Neural cell (in vitro differentiated cells): ENCODE data around the gene TRIO. TPM values are rescaled to one million over a fixed set of nuclear protein-coding genes. Genes with fewer than 3 reads are reported as not detected.

Experiments used
- H2AFZ ChIP-seq: fragments of 200-600, 300-800 bp; sonication (generic), shearing (Covaris generic); 2 replicates; pipeline ENCODE4 v1.6.0; 2014; ENCODE audit warnings: low read depth, mild to moderate bottlenecking, antibody characterized with exemption, low read length, moderate library complexity
- H3F3A ChIP-seq: fragments of 200-600 bp; shearing (Covaris generic); 2 replicates; pipeline ENCODE4 v1.6.1; 2016; ENCODE audit warnings: mild to moderate bottlenecking, moderate library complexity, mixed read lengths, antibody characterized with exemption, low read length; ENCODE audit not compliant: insufficient read depth, poor library complexity, severe bottlenecking
- H3K27ac ChIP-seq: fragments of 200-600, 300-800 bp; sonication (generic), shearing (Covaris generic); 2 replicates; pipeline ENCODE4 v1.5.1; 2014; ENCODE audit warnings: mild to moderate bottlenecking, low read length, moderate library complexity
- H3K27me3 ChIP-seq: fragments of 300-800, 200-600 bp; sonication (generic), shearing (Covaris generic); 2 replicates; pipeline ENCODE4 v1.6.0; 2014; ENCODE audit warnings: mild to moderate bottlenecking, low read depth, low read length, moderate library complexity; ENCODE audit not compliant: insufficient read depth
- H3K36me3 ChIP-seq: fragments of 300-800, 200-600 bp; sonication (generic), shearing (Covaris generic); 2 replicates; pipeline ENCODE4 v1.5.1; 2014; ENCODE audit warnings: mild to moderate bottlenecking, antibody characterized with exemption, low read length, moderate library complexity; ENCODE audit not compliant: insufficient read depth
- H3K4me2 ChIP-seq: fragments of 300-800, 200-600 bp; sonication (generic), shearing (Covaris generic); 2 replicates; pipeline ENCODE4 v1.6.0; 2014; ENCODE audit warnings: mild to moderate bottlenecking, low read length
- H3K4me3 ChIP-seq: fragments of 300-800, 200-600 bp; sonication (generic), shearing (Covaris generic); 2 replicates; pipeline ENCODE4 v1.5.1; 2014; ENCODE audit warnings: mild to moderate bottlenecking, low read length, moderate library complexity
- H3K79me2 ChIP-seq: fragments of 200-600 bp; shearing (Covaris generic); replicated peaks from 2 replicates; pipeline ENCODE4 v1.6.0; 2014; ENCODE audit warnings: mild to moderate bottlenecking, low read length, moderate library complexity; ENCODE audit not compliant: insufficient read depth
- H3K9ac ChIP-seq: fragments of 300-800, 200-600 bp; sonication (generic), shearing (Covaris generic); 2 replicates; pipeline ENCODE4 v1.6.1; 2016; ENCODE audit warnings: mild to moderate bottlenecking, low read length, mixed read lengths
- H3K9me2 ChIP-seq: fragments of 200-600 bp; shearing (Covaris generic); 2 replicates; pipeline ENCODE4 v1.6.1; 2016; ENCODE audit warnings: mild to moderate bottlenecking, low read length, mixed read lengths; ENCODE audit not compliant: insufficient read depth
- H3K9me3 ChIP-seq: fragments of 200-600, 300-800 bp; sonication (generic), shearing (Covaris generic); 2 replicates; pipeline ENCODE4 v1.6.1; 2016; ENCODE audit warnings: mild to moderate bottlenecking, mixed run types, low read length, moderate library complexity, mixed read lengths
- H4K20me1 ChIP-seq: fragments of 200-600 bp; shearing (Covaris generic); 2 replicates; pipeline ENCODE4 v1.6.1; 2016; ENCODE audit warnings: mild to moderate bottlenecking, mixed run types; ENCODE audit not compliant: insufficient read depth
- CTCF ChIP-seq: fragments of 450-650 bp; IDR thresholded peaks from 2 replicates; pipeline ENCODE4 v1.5.1; 2014; ENCODE audit warnings: antibody characterized with exemption, mild to moderate bottlenecking, moderate library complexity; ENCODE audit not compliant: poor library complexity, severe bottlenecking
- EP300 ChIP-seq: fragments of 450-650 bp; conservative IDR thresholded peaks from 2 replicates; pipeline ENCODE4 v1.6.1; 2014; ENCODE audit warnings: antibody characterized with exemption, mild to moderate bottlenecking, moderate library complexity; ENCODE audit not compliant: poor library complexity, severe bottlenecking
- EZH2 ChIP-seq: fragments of 200-600, 300-800 bp; shearing (Covaris generic), sonication (generic); IDR thresholded peaks from 2 replicates; pipeline ENCODE4 v1.6.1; 2014; ENCODE audit warnings: antibody characterized with exemption, low read length, borderline replicate concordance, mild to moderate bottlenecking; ENCODE audit not compliant: insufficient read depth, poor library complexity, severe bottlenecking
- MXI1 ChIP-seq: fragments of 450-650 bp; conservative IDR thresholded peaks from 2 replicates; pipeline ENCODE4 v1.6.1; 2014; ENCODE audit warnings: antibody characterized with exemption, mild to moderate bottlenecking; ENCODE audit not compliant: poor library complexity, severe bottlenecking
- POLR2AphosphoS5 ChIP-seq: IDR thresholded peaks from 2 replicates; pipeline ENCODE4 v1.6.1; 2012
- RAD21 ChIP-seq: fragments of 450-650 bp; conservative IDR thresholded peaks from 2 replicates; pipeline ENCODE4 v1.6.1; 2014; ENCODE audit warnings: antibody characterized with exemption, mild to moderate bottlenecking, moderate library complexity
- REST ChIP-seq: IDR thresholded peaks from 2 replicates; pipeline ENCODE4 v1.6.1; 2012; ENCODE audit warnings: borderline replicate concordance
- SMC3 ChIP-seq: fragments of 450-650 bp; conservative IDR thresholded peaks from 2 replicates; pipeline ENCODE4 v1.6.1; 2014; ENCODE audit warnings: antibody characterized with exemption, mild to moderate bottlenecking, moderate library complexity; ENCODE audit not compliant: poor library complexity
- TAF1 ChIP-seq: IDR thresholded peaks from 2 replicates; pipeline ENCODE4 v1.6.1; 2012; ENCODE audit warnings: low read depth
- polyA plus RNA-seq: library from polyadenylated mRNA; depleted of rRNA; stranded (reverse); fragments of >200 nt; gene quantifications from 2 replicates; pipeline ENCODE4 v1.2.3, GENCODE V29; 2014

The TRIO gene
- polyA plus RNA-seq, 1 donor from 2014 or later, result 168 TPM

GRCh38 chr5:14189680-14190079 is 46.5 kb downstream of the TRIO start:
- H3K4me3 ChIP-seq, result no peak overlapping the region
- no peaks in the 10 kb centered on the region for H3K9me2 ChIP-seq
- no peak overlapping the region for H2AFZ ChIP-seq
- no peak overlapping the region for H3K27ac ChIP-seq
- H3K4me2 ChIP-seq, result no peak overlapping the region
- H3K27me3 ChIP-seq, result no peaks in the 10 kb centered on the region
- no peaks in the 10 kb centered on the region for H3K36me3 ChIP-seq
- no peak for TF ChIP-seq EP300
- no peak for TF ChIP-seq POLR2AphosphoS5
- TF ChIP-seq TAF1, result no peak
- TF ChIP-seq EZH2, result no peak
- no peak for TF ChIP-seq REST
- no peak for TF ChIP-seq SMC3
- no peak for TF ChIP-seq CTCF
- TF ChIP-seq MXI1, result no peak
- no peak for TF ChIP-seq RAD21
- no peaks in the 10 kb centered on the region for H3F3A ChIP-seq
- H3K9ac ChIP-seq, result no peak overlapping the region
- peaks cover 62% of the 10 kb centered on the region for H4K20me1 ChIP-seq
- H3K79me2 ChIP-seq, result peaks cover 96% of the 10 kb centered on the region
- H3K9me3 ChIP-seq, result no peaks in the 10 kb centered on the region

DNA sequence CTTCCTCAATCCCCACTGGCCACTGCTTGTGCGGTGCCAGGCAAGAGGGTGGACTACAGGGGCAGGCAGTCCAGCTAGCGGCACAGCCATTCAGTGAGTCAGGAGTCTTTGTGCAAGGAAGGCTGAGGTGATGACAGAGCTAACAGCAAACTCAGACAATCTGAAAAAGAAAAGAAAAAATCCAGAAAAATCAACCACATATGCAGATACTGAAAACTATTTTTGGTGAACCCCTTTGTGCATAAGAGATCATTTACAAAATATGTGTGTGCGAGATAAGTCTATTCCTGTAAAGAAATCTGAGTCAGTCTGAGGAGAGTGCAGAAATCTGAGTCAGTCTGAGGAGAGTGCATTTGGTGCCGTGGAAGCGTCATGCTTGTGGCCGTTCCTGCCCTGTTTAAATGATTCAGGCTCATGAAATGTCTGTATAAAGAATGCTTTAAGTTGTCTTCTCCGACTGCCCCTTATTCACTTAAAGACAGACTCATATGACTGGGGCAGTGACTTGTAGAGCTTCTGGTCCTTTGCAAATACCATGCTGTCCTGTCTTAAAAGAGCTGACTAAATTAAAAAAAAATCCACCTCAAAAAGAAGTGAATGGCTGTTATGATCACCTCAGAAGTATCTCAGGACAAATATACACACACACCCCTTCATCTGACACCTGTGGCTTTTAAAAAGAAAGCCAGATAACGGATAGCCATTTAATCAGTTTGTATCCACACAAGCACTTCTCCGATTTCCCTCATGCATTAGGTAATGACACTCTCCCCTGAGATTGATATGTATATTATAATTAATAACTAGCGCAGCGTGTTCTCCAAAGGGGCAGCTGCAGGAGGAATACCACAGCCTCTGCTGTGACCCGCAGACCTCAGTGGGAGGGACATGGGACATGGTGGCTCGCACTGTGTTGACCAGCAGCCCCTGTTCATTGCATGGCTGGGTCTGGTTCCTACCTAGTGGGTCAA is 47.3 kb downstream of the TRIO start:
- Histone ChIP-seq H3K4me2 (no peak overlapping the region), H3K4me3 (no peak overlapping the region), H3K9ac (no peak overlapping the region), H3K27me3 (no peaks in the 10 kb centered on the region), H3K9me3 (no peaks in the 10 kb centered on the region), H3K27ac (no peak overlapping the region), H4K20me1 (peaks cover 55% of the 10 kb centered on the region), H3K9me2 (no peaks in the 10 kb centered on the region), H3F3A (no peaks in the 10 kb centered on the region), H3K79me2 (peaks cover 96% of the 10 kb centered on the region), H3K36me3 (no peaks in the 10 kb centered on the region), H2AFZ (no peak overlapping the region)
- no peak for TF ChIP-seq EZH2
- TF ChIP-seq POLR2AphosphoS5, result no peak
- TF ChIP-seq EP300, result no peak
- no peak for TF ChIP-seq CTCF
- TF ChIP-seq TAF1, result no peak
- no peak for TF ChIP-seq MXI1
- no peak for TF ChIP-seq RAD21
